Endodermal cell (in vitro differentiated cells): ENCODE results near the gene KIF14. TPM values are rescaled to one million over a fixed set of nuclear protein-coding genes. Genes with fewer than 3 reads are reported as not detected.

ENCODE experiments used
- DNase-seq: peaks from one replicate; pipeline ENCODE4 v3.0.0-alpha.2; 2017
- H3K27ac ChIP-seq: 2 replicates; pipeline ENCODE4 v1.5.1; 2013; ENCODE audit warnings: mild to moderate bottlenecking, low read depth, low read length, moderate library complexity
- H3K27me3 ChIP-seq: 2 replicates; pipeline ENCODE4 v1.6.1; 2013; ENCODE audit warnings: mild to moderate bottlenecking, low read length, moderate library complexity; ENCODE audit not compliant: insufficient read depth, control insufficient read depth, poor library complexity, severe bottlenecking
- H3K36me3 ChIP-seq: 2 replicates; pipeline ENCODE4 v1.7.0; 2013; ENCODE audit warnings: mild to moderate bottlenecking, low read length, moderate library complexity; ENCODE audit not compliant: control insufficient read depth, insufficient read depth
- H3K4me1 ChIP-seq: one replicate; pipeline ENCODE4 v1.7.0; 2013; ENCODE audit warnings: low read length; ENCODE audit not compliant: control insufficient read depth, insufficient read depth
- H3K4me3 ChIP-seq: 2 replicates; pipeline ENCODE4 v1.5.1; 2013; ENCODE audit warnings: mild to moderate bottlenecking, low read length, moderate library complexity
- H3K9ac ChIP-seq: 2 replicates; pipeline ENCODE4 v1.6.1; 2013; ENCODE audit warnings: mild to moderate bottlenecking, low read length, moderate library complexity; ENCODE audit not compliant: poor library complexity, severe bottlenecking; ENCODE audit errors: extremely low read depth
- H3K9me3 ChIP-seq: 2 replicates; pipeline ENCODE4 v1.6.1; 2013; ENCODE audit warnings: mild to moderate bottlenecking, low read length, moderate library complexity; ENCODE audit not compliant: control insufficient read depth
- H3K27ac Mint-ChIP-seq: 2 replicates; pipeline ENCODE4 v1.8.0; 2020; ENCODE audit warnings: mixed read lengths
- H3K27me3 Mint-ChIP-seq: 2 replicates; pipeline ENCODE4 v1.8.0; 2021; ENCODE audit warnings: mild to moderate bottlenecking, mixed read lengths; ENCODE audit not compliant: insufficient read depth
- H3K36me3 Mint-ChIP-seq: 2 replicates; pipeline ENCODE4 v1.8.0; 2020; ENCODE audit warnings: low read depth, mixed read lengths
- H3K4me1 Mint-ChIP-seq: 2 replicates; pipeline ENCODE4 v1.8.0; 2020; ENCODE audit warnings: mixed read lengths
- H3K4me3 Mint-ChIP-seq: 2 replicates; pipeline ENCODE4 v1.8.0; 2020; ENCODE audit warnings: mild to moderate bottlenecking, moderate library complexity, mixed read lengths
- H3K9me3 Mint-ChIP-seq: 2 replicates; pipeline ENCODE4 v1.8.0; 2020; ENCODE audit warnings: mild to moderate bottlenecking, mixed read lengths
- CTCF ChIP-seq: fragments of 200-600 bp; sonication (generic); conservative IDR thresholded peaks from 2 replicates; pipeline ENCODE4 v1.5.0; 2021; ENCODE audit warnings: antibody characterized with exemption, mild to moderate bottlenecking
- WGBS, 2 experiments: methylation state at CpG; one replicate each; pipeline versions ENCODE4 v1.1.5 to v1.1.7; 2013; ENCODE audit warnings: missing lambda C conversion rate in 2 of 2, mixed read lengths in 1 of 2; ENCODE audit not compliant: insufficient coverage in 1 of 2, insufficient read length in 1 of 2; 5-methylcytosine and 5-hydroxymethylcytosine counted together
- total RNA-seq, 2 donors: library from RNA; stranded (reverse); fragmentation: NEBNext Ultra II Directional in 1 of 2; extraction: Animal tissue kit (Norgen Biotek cat#: 25700) in 1 of 2; gene quantifications; 2 replicates in 1 of 2; 3 replicates in 1 of 2; pipeline ENCODE4 v1.2.1, GENCODE V29; 2021

Gene KIF14
- total RNA-seq, 2 donors from 2014 or later = 13.5 to 20.9 TPM

DNA sequence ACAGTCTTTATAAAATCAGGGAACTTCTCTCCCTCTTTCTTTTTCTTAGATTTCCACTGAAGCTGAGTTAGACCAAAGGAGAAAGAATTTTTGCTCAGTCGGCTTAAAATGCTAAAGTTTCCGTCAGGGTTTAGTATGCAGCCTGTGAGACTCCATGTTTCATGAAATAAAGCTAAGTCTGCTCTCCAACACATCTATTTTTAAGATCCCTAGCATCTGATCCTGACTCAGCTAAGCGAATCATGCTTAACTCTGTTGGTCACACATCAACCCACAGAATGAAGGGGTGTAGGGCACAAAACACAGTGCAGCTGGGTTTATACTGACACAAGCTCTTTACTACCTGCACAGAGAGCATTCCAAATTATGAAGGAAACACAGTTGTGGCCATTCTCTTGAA is 108.4 kb downstream of the KIF14 start:
- no peaks in the 10 kb centered on the region for H3K9me3 Mint-ChIP-seq
- TF ChIP-seq CTCF = no peak
- WGBS, 2 experiments = 91 to 92% methylated on average over 3 of the region's 3 CpGs
- no peak for DNase-seq
- Histone ChIP-seq H3K4me3 (no peak overlapping the region), H3K36me3 (no peaks in the 10 kb centered on the region), H3K27ac (no peak overlapping the region), H3K27me3 (no peaks in the 10 kb centered on the region), H3K9ac (no peak overlapping the region), H3K4me1 (no peaks in the 10 kb centered on the region), H3K9me3 (no peaks in the 10 kb centered on the region)
- H3K4me3 Mint-ChIP-seq = no peak overlapping the region
- H3K4me1 Mint-ChIP-seq = no peaks in the 10 kb centered on the region
- H3K27me3 Mint-ChIP-seq = peaks cover 2% of the 10 kb centered on the region
- no peak overlapping the region for H3K27ac Mint-ChIP-seq
- no peaks in the 10 kb centered on the region for H3K36me3 Mint-ChIP-seq

- 33 to 37% methylated on average over 4 of the region's 4 CpGs for WGBS, 2 experiments
- Histone ChIP-seq H3K27ac (no peak overlapping the region), H3K27me3 (no peaks in the 10 kb centered on the region), H3K36me3 (no peaks in the 10 kb centered on the region), H3K4me1 (no peaks in the 10 kb centered on the region), H3K9ac (no peak overlapping the region), H3K4me3 (no peak overlapping the region), H3K9me3 (no peaks in the 10 kb centered on the region)
- H3K27me3 Mint-ChIP-seq = peaks cover 2% of the 10 kb centered on the region
- H3K4me3 Mint-ChIP-seq = no peak overlapping the region
- H3K27ac Mint-ChIP-seq = no peak overlapping the region
- no peaks in the 10 kb centered on the region for H3K4me1 Mint-ChIP-seq
- DNase-seq = peak; percentile 91
- no peaks in the 10 kb centered on the region for H3K9me3 Mint-ChIP-seq
- H3K36me3 Mint-ChIP-seq = no peaks in the 10 kb centered on the region
- TF ChIP-seq CTCF = peak; percentile 97
Observed at GRCh38 chr1:200510228-200510623, 110.3 kb downstream of the KIF14 start.

DNA sequence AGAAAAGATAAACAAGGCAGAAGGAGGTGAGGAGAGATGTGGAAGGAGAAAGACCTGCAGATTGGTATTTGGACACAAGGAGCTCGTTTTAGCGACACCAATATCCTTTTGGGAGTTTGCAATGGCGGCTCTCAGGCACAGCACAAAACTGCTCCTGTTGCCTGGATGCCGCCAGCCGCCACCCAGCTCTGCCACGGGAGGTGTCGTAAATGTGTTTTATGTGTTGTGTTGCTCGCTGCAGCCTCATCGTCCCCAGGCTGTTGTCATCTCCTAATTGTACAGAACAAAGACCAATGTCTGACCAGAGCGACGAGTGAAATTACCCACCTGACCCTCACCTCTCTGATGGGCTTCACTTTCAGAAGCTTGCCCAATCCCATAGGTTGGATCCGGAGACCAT is 114.1 kb downstream of the KIF14 start:
- WGBS, 2 experiments = 88 to 93% methylated on average over 6 to 12 of the region's 12 CpGs
- Mint-ChIP-seq H3K36me3 (no peaks in the 10 kb centered on the region), H3K9me3 (no peaks in the 10 kb centered on the region), H3K4me3 (no peak overlapping the region), H3K4me1 (no peaks in the 10 kb centered on the region), H3K27ac (no peak overlapping the region), H3K27me3 (peaks cover under 1% of the 10 kb centered on the region)
- no peak overlapping the region for H3K27ac ChIP-seq
- no peak for DNase-seq
- H3K9me3 ChIP-seq = no peaks in the 10 kb centered on the region
- no peaks in the 10 kb centered on the region for H3K36me3 ChIP-seq
- no peak overlapping the region for H3K9ac ChIP-seq
- H3K4me1 ChIP-seq = no peaks in the 10 kb centered on the region
- H3K27me3 ChIP-seq = no peaks in the 10 kb centered on the region
- no peak for TF ChIP-seq CTCF
- no peak overlapping the region for H3K4me3 ChIP-seq
